ENCODE results near the gene CASTOR1. TPM values are rescaled to one million over a fixed set of nuclear protein-coding genes. Genes with fewer than 3 reads are reported as not detected.
"Not testable (repeated sequence)": the region's sequence is repeated elsewhere in the genome, so short reads cannot be mapped to it uniquely, and the experiment has no call there.

CASTOR1 gene
- 2.4 and 7.0 TPM in 2 replicates for total RNA-seq

- TF ChIP-seq CTCF (IDR thresholded peaks at IDR 0.05; ENCODE audit: insufficient read depth, low read length, severe bottlenecking): no peak
- Histone ChIP-seq H3K36me3 (ENCODE audit: control insufficient read depth, insufficient read depth, low read length) (peaks cover 13% of the 10 kb centered on the region), H3K4me3 (ENCODE audit: low read depth, low read length) (peak within 1 kb of the TSS; percentile 73), H3K27me3 (ENCODE audit: control insufficient read depth, insufficient read depth, low read length) (no peaks in the 10 kb centered on the region)
- FAIRE-seq: no peak
- DNase-seq (ENCODE audit: low read depth): peak; percentile 95
Measured at GRCh38 chr22:30289141-30289979, at the start of gene CASTOR1. Gene CASTOR1 (minus strand): TSS chr22:30289505. CDS start chr22:30289497, 8 bp downstream.

GRCh38 chr22:30338802-30339201 lies 49.5 kb upstream of the CASTOR1 start:
- DNase-seq (ENCODE audit: low read depth) (no peak), FAIRE-seq (no peak)
- no peaks in the 10 kb centered on the region for H3K27me3 ChIP-seq (ENCODE audit: control insufficient read depth, insufficient read depth, low read length)
- TF ChIP-seq CTCF (IDR thresholded peaks at IDR 0.05; ENCODE audit: insufficient read depth, low read length, severe bottlenecking): no peak
- no peak overlapping the region for H3K4me3 ChIP-seq (ENCODE audit: low read depth, low read length)
- H3K36me3 ChIP-seq (ENCODE audit: control insufficient read depth, insufficient read depth, low read length): peaks cover 57% of the 10 kb centered on the region

- not testable (repeated sequence) for DNase-seq (ENCODE audit: low read depth); H3K27me3 ChIP-seq (ENCODE audit: control insufficient read depth, insufficient read depth, low read length); H3K4me3 ChIP-seq (ENCODE audit: low read depth, low read length); FAIRE-seq
- peaks cover 57% of the 10 kb centered on the region for H3K36me3 ChIP-seq (ENCODE audit: control insufficient read depth, insufficient read depth, low read length)
Measured at GRCh38 chr22:30338341-30338740, 49.0 kb upstream of the CASTOR1 start.

- no peaks in the 10 kb centered on the region for H3K27me3 ChIP-seq (ENCODE audit: control insufficient read depth, insufficient read depth, low read length)
- FAIRE-seq: no peak
- H3K4me3 ChIP-seq (ENCODE audit: low read depth, low read length): no peak overlapping the region
- TF ChIP-seq CTCF (IDR thresholded peaks at IDR 0.05; ENCODE audit: insufficient read depth, low read length, severe bottlenecking): no peak
- peaks cover 55% of the 10 kb centered on the region for H3K36me3 ChIP-seq (ENCODE audit: control insufficient read depth, insufficient read depth, low read length)
- no peak for DNase-seq (ENCODE audit: low read depth)
Measured at GRCh38 chr22:30337461-30337778, 48.1 kb upstream of the CASTOR1 start.

- no peak for DNase-seq (ENCODE audit: low read depth)
- no peak for FAIRE-seq
- no peak for TF ChIP-seq CTCF (IDR thresholded peaks at IDR 0.05; ENCODE audit: insufficient read depth, low read length, severe bottlenecking)
- Histone ChIP-seq H3K4me3 (ENCODE audit: low read depth, low read length) (no peak overlapping the region), H3K27me3 (ENCODE audit: control insufficient read depth, insufficient read depth, low read length) (no peaks in the 10 kb centered on the region), H3K36me3 (ENCODE audit: control insufficient read depth, insufficient read depth, low read length) (peaks cover 51% of the 10 kb centered on the region)
Measured at GRCh38 chr22:30336752-30337460, 47.6 kb upstream of the CASTOR1 start.

- Histone ChIP-seq H3K36me3 (ENCODE audit: control insufficient read depth, insufficient read depth, low read length) (peaks cover 42% of the 10 kb centered on the region), H3K4me3 (ENCODE audit: low read depth, low read length) (no peak overlapping the region), H3K27me3 (ENCODE audit: control insufficient read depth, insufficient read depth, low read length) (no peaks in the 10 kb centered on the region)
- TF ChIP-seq CTCF (IDR thresholded peaks at IDR 0.05; ENCODE audit: insufficient read depth, low read length, severe bottlenecking): no peak
- FAIRE-seq (no peak), DNase-seq (ENCODE audit: low read depth) (no peak)
Measured at GRCh38 chr22:30335236-30335635, 45.9 kb upstream of the CASTOR1 start.

Data from bronchial epithelial cell (primary cell).